K562 (cell line): ENCODE results near the gene IQCN. TPM values are rescaled to one million over a fixed set of nuclear protein-coding genes. Genes with fewer than 3 reads are reported as not detected.

Experiments
- CBFB ChIP-seq: sonication (generic); formaldehyde crosslinking; IDR thresholded peaks from 2 replicates; pipeline ENCODE4 v1.4.0; 2020; ENCODE audit warnings: mild to moderate bottlenecking, missing genetic modification reagents
- CC2D1A ChIP-seq: fragments of 450-650 bp; IDR thresholded peaks from 2 replicates; pipeline ENCODE4 v1.6.1; 2017; ENCODE audit warnings: mild to moderate bottlenecking
- ESRRA ChIP-seq: fragments of 450-650 bp; IDR thresholded peaks from 2 replicates; pipeline ENCODE4 v1.6.1; 2014; ENCODE audit warnings: low read depth, mild to moderate bottlenecking, moderate library complexity, borderline replicate concordance
- GTF2E2 ChIP-seq: fragments of 200-800 bp; sonication (Bioruptor generic); IDR thresholded peaks from 2 replicates; pipeline ENCODE4 v1.6.1; 2016; ENCODE audit warnings: missing genetic modification characterization, missing compliant biosample characterization
- KAT7 ChIP-seq: sonication (generic); formaldehyde crosslinking; IDR thresholded peaks from 2 replicates; pipeline ENCODE4 v1.8.0; 2022; ENCODE audit warnings: missing genetic modification reagents, mild to moderate bottlenecking, borderline replicate concordance
- L3MBTL2 ChIP-seq: fragments of 450-650 bp; IDR thresholded peaks from 2 replicates; pipeline ENCODE4 v1.6.1; 2016; ENCODE audit warnings: mild to moderate bottlenecking, moderate library complexity
- MCM7 ChIP-seq, 2 experiments: fragments of 450-650 bp; IDR thresholded peaks; 2 replicates each; pipeline ENCODE4 v1.6.1; 2016 to 2018
- MTF1 ChIP-seq: fragments of 250-450 bp; sonication (Bioruptor Pico); IDR thresholded peaks from 2 replicates; pipeline ENCODE4 v1.9.0; 2021; ENCODE audit warnings: moderate library complexity, mild to moderate bottlenecking, inconsistent platforms, borderline replicate concordance
- NFE2L1 ChIP-seq: fragments of 450-650 bp; IDR thresholded peaks from 2 replicates; pipeline ENCODE4 v1.6.1; 2016; ENCODE audit warnings: missing genetic modification characterization, low read depth, mild to moderate bottlenecking, missing compliant biosample characterization, moderate library complexity, borderline replicate concordance
- POLR2G ChIP-seq: fragments of 200-400 bp; formaldehyde crosslinking; IDR thresholded peaks from 2 replicates; pipeline ENCODE4 v1.6.1; 2017; ENCODE audit warnings: low read depth, mild to moderate bottlenecking, antibody characterized with exemption, low read length, moderate library complexity
- PTRF ChIP-seq: fragments of 450-650 bp; IDR thresholded peaks from 2 replicates; pipeline ENCODE4 v1.6.1; 2016; ENCODE audit warnings: mild to moderate bottlenecking, missing genetic modification characterization, missing compliant biosample characterization
- RBM22 ChIP-seq: fragments of 200-400 bp; formaldehyde crosslinking; IDR thresholded peaks from 2 replicates; pipeline ENCODE4 v1.6.1; 2018; ENCODE audit warnings: low read length, low read depth; ENCODE audit not compliant: poor library complexity, severe bottlenecking
- SMARCA5 ChIP-seq: fragments of 450-650 bp; IDR thresholded peaks from 2 replicates; pipeline ENCODE4 v1.6.1; 2016
- SREBF1 ChIP-seq: fragments of 150-350 bp; IDR thresholded peaks from 2 replicates; pipeline ENCODE4 v1.6.1; 2014; ENCODE audit warnings: antibody characterized with exemption, low read depth, low read length, borderline replicate concordance
- STAT5A ChIP-seq: IDR thresholded peaks from 2 replicates; pipeline ENCODE4 v1.6.1; 2012; ENCODE audit warnings: low read length, inconsistent platforms, borderline replicate concordance
- TEAD4 ChIP-seq, 2 experiments: sonication (generic) in 1 of 2; formaldehyde crosslinking in 1 of 2; IDR thresholded peaks; 2 replicates each; pipeline versions ENCODE4 v1.6.1 to v1.8.0; 2012 to 2022; ENCODE audit warnings: borderline replicate concordance in 1 of 2, inconsistent platforms in 1 of 2, low read length in 1 of 2, mild to moderate bottlenecking in 1 of 2, missing genetic modification reagents in 1 of 2
- ZBTB7A ChIP-seq: IDR thresholded peaks from 2 replicates; pipeline ENCODE4 v1.6.1; 2011; ENCODE audit warnings: low read depth, mild to moderate bottlenecking, low read length, moderate library complexity, borderline replicate concordance; ENCODE audit not compliant: control insufficient read depth
- ZEB2 ChIP-seq: fragments of 450-650 bp; IDR thresholded peaks from 2 replicates; pipeline ENCODE4 v1.6.1; 2016
- ZNF12 ChIP-seq: sonication (generic); formaldehyde crosslinking; IDR thresholded peaks from 2 replicates; pipeline ENCODE4 v1.4.0; 2020; ENCODE audit warnings: mild to moderate bottlenecking, missing genetic modification reagents
- ZNF41 ChIP-seq: fragments of 250-450 bp; sonication (Bioruptor Pico); conservative IDR thresholded peaks from 2 replicates; pipeline ENCODE4 v1.4.0; 2020; ENCODE audit warnings: mild to moderate bottlenecking
- ZNF511 ChIP-seq: sonication (generic); formaldehyde crosslinking; IDR thresholded peaks from 2 replicates; pipeline ENCODE4 v1.8.0; 2022; ENCODE audit warnings: mild to moderate bottlenecking, missing genetic modification reagents
- ZNF639 ChIP-seq, 2 experiments: fragments of 200-800 bp in 1 of 2; sonication (Bioruptor generic) in 1 of 2; sonication (generic) in 1 of 2; formaldehyde crosslinking in 1 of 2; IDR thresholded peaks in 1 of 2; conservative IDR thresholded peaks in 1 of 2; 2 replicates each; pipeline versions ENCODE4 v1.5.0 to v1.6.1; 2016 to 2020; ENCODE audit warnings: missing compliant biosample characterization in 1 of 2, missing genetic modification characterization in 1 of 2, missing genetic modification reagents in 1 of 2
- ZNF76 ChIP-seq: fragments of 250-450 bp; sonication (Bioruptor Pico); IDR thresholded peaks from 2 replicates; pipeline ENCODE4 v1.4.0; 2020; ENCODE audit warnings: mild to moderate bottlenecking, moderate library complexity, borderline replicate concordance
- polyA plus RNA-seq, 8 experiments: library from polyadenylated mRNA; depleted of rRNA in 4 of 8; stranded (reverse) in 5 of 8; unstranded in 3 of 8; fragments of >200 nt; fragmentation: Nextera tagmentation in 2 of 8; fragmentation: Illumina TruSeq in 1 of 8; extraction: Ambion mirVana in 2 of 8; extraction: Trizol in 1 of 8; gene quantifications; 2 replicates each; pipeline versions ENCODE4 v1.2.1 to v1.2.3, GENCODE V29; 2011 to 2014; ENCODE audit warnings: inconsistent platforms in 1 of 8, missing spikeins in 1 of 8
- total RNA-seq, 7 experiments: library from RNA; depleted of rRNA in 6 of 7; stranded (reverse); fragments of >200 nt in 6 of 7; fragmentation: Illumina TruSeq in 2 of 7; extraction: Trizol in 2 of 7; gene quantifications; 2 replicates each; pipeline versions ENCODE4 v1.2.1 to v1.2.3, GENCODE V29; 2011 to 2021; ENCODE audit warnings: low replicate concordance in 1 of 7
- TF ChIP-seq, protein P1 (sequence below): sonication (generic); formaldehyde crosslinking; IDR thresholded peaks from 2 replicates; pipeline ENCODE4 v1.8.0; 2022; ENCODE audit warnings: mild to moderate bottlenecking, missing genetic modification reagents

The IQCN gene
- total and polyA plus RNA-seq, 9 of the 15 experiments (the other 6 are each of a cell fraction or from before 2014, with no cell fraction given), result 0.01 to 0.07 (median 0.04) TPM; not detected in 3

DNA sequence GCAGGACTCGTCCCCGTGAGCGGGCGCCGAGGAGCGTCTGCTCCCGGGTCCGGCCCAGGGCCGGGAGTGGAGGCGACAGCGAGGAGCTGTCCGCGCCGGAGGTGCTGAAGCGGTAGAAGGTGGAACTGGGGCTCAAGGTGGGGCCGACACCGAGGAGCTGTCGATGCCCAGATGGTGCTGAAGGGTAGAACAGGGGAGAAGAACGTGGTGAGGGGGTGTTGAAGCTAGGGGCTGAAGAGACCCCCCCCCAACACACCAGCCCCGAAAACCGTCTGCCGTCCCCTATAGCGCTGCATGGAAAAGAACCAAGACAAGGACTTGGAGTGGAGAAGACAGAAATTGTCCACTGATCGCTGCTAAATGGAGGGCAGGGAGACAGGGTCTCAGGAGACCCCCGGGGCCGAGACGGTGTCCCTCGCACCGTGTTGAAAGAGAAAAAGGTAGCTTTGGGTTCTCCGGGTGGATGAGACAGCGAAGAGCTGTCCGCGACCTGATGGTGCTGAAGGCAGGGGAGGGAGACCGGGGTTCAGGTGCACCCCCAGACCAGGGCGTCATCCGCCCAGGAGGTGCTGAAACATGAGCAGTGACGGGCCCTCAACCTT, 40.9 kb downstream of the IQCN start (continued):
- TF ChIP-seq ZNF76, result no peak
- TF ChIP-seq, protein P1, sequence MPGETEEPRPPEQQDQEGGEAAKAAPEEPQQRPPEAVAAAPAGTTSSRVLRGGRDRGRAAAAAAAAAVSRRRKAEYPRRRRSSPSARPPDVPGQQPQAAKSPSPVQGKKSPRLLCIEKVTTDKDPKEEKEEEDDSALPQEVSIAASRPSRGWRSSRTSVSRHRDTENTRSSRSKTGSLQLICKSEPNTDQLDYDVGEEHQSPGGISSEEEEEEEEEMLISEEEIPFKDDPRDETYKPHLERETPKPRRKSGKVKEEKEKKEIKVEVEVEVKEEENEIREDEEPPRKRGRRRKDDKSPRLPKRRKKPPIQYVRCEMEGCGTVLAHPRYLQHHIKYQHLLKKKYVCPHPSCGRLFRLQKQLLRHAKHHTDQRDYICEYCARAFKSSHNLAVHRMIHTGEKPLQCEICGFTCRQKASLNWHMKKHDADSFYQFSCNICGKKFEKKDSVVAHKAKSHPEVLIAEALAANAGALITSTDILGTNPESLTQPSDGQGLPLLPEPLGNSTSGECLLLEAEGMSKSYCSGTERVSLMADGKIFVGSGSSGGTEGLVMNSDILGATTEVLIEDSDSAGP, result no peak
- no peak for TF ChIP-seq GTF2E2
- peak in 1 of 2 experiments; percentile 38; a peak in 1 of 4 replicates for TF ChIP-seq MCM7 (IDR thresholded peaks at IDR 0.05)
- TF ChIP-seq TEAD4 (IDR thresholded peaks at IDR 0.05; ENCODE audit: low read length), result no peak
- TF ChIP-seq TEAD4 (CRISPR knock-in tag; IDR thresholded peaks at IDR 0.05; ENCODE audit: borderline replicate concordance), result 0 out of 2 replicates have a peak, but pooled peaks have one; percentile 20
- no peak for TF ChIP-seq L3MBTL2
- no peak for TF ChIP-seq ESRRA
- TF ChIP-seq MTF1, result no peak
- TF ChIP-seq ZNF639 (CRISPR knock-in tag; conservative IDR thresholded peaks at IDR 0.05 in 1 of 2, IDR thresholded peaks at IDR 0.05 in 1 of 2), result peak; percentile 73 to 84; a peak in 2 of 4 replicates
- no peak for TF ChIP-seq ZNF41 (CRISPR knock-in tag)
- TF ChIP-seq ZNF12, result peak; percentile 65; the same call in 1 of the 2 replicates
- TF ChIP-seq SMARCA5, result no peak
- peak; percentile 71; the same call in 1 of the 2 replicates for TF ChIP-seq ZBTB7A
- TF ChIP-seq PTRF (tag), result no peak
- no peak for TF ChIP-seq ZEB2
- TF ChIP-seq CC2D1A, result peak; percentile 26; the same call in 1 of the 2 replicates
- no peak for TF ChIP-seq SREBF1
- no peak for TF ChIP-seq NFE2L1 (tag)
- no peak for TF ChIP-seq RBM22
- 0 out of 2 replicates have a peak, but pooled peaks have one; percentile 64 for TF ChIP-seq KAT7 (CRISPR knock-in tag)
- TF ChIP-seq CBFB (CRISPR knock-in tag), result peak; percentile 18; the same call in 1 of the 2 replicates
- TF ChIP-seq POLR2G, result no peak
- TF ChIP-seq STAT5A, result 0 out of 2 replicates have a peak, but pooled peaks have one; percentile 7
- TF ChIP-seq ZNF511, result peak; percentile 99
